H9 (cell line): ENCODE results near the gene PPP2R3C. TPM values are rescaled to one million over a fixed set of nuclear protein-coding genes. Genes with fewer than 3 reads are reported as not detected.

Source experiments
- DNase-seq: peaks from one replicate; pipeline ENCODE4 v3.0.0-alpha.2; 2017
- H2AFZ ChIP-seq: one replicate; pipeline ENCODE4 v1.6.1; 2013; ENCODE audit warnings: mild to moderate bottlenecking, low read length, control low read depth, moderate library complexity
- H2AK5ac ChIP-seq: 2 replicates; pipeline ENCODE4 v1.6.1; 2013; ENCODE audit warnings: low read length, control low read depth, mixed read lengths; ENCODE audit not compliant: insufficient read length
- H2BK120ac ChIP-seq: one replicate; pipeline ENCODE4 v1.6.1; 2013; ENCODE audit warnings: low read depth, mild to moderate bottlenecking, low read length, control low read depth, inconsistent platforms; ENCODE audit not compliant: poor library complexity, severe bottlenecking
- H2BK12ac ChIP-seq: 2 replicates; pipeline ENCODE4 v1.6.1; 2013; ENCODE audit warnings: low read length, control low read depth, mixed read lengths, low read depth; ENCODE audit not compliant: insufficient read length
- H2BK15ac ChIP-seq: 2 replicates; pipeline ENCODE4 v1.6.1; 2013; ENCODE audit warnings: low read depth, low read length, control low read depth
- H2BK20ac ChIP-seq: one replicate; pipeline ENCODE4 v1.6.1; 2013; ENCODE audit warnings: low read depth, mild to moderate bottlenecking, low read length, control low read depth, inconsistent platforms; ENCODE audit not compliant: poor library complexity, severe bottlenecking
- H2BK5ac ChIP-seq: 2 replicates; pipeline ENCODE4 v1.6.1; 2013; ENCODE audit warnings: low read length, control low read depth, mixed read lengths; ENCODE audit not compliant: insufficient read length
- H3K14ac ChIP-seq: 2 replicates; pipeline ENCODE4 v1.6.1; 2013; ENCODE audit warnings: low read length, control low read depth; ENCODE audit not compliant: insufficient read depth
- H3K18ac ChIP-seq: 2 replicates; pipeline ENCODE4 v1.6.1; 2013; ENCODE audit warnings: low read depth, mild to moderate bottlenecking, mixed read lengths, low read length, control low read depth; ENCODE audit not compliant: insufficient read length
- H3K23ac ChIP-seq: 2 replicates; pipeline ENCODE4 v1.6.1; 2013; ENCODE audit warnings: low read length, control low read depth, mixed read lengths, low read depth; ENCODE audit not compliant: insufficient read length
- H3K23me2 ChIP-seq: 2 replicates; pipeline ENCODE4 v1.6.1; 2013; ENCODE audit warnings: low read depth, mild to moderate bottlenecking, mixed read lengths, low read length, control low read depth; ENCODE audit not compliant: insufficient read length, poor library complexity, severe bottlenecking
- H3K27ac ChIP-seq: 2 replicates; pipeline ENCODE4 v1.5.1; 2013; ENCODE audit warnings: low read length, control low read depth, mixed read lengths, low read depth; ENCODE audit not compliant: insufficient read length
- H3K27me3 ChIP-seq: 2 replicates; pipeline ENCODE4 v1.6.1; 2013; ENCODE audit warnings: low read length, control low read depth, inconsistent platforms; ENCODE audit not compliant: insufficient read depth
- H3K4ac ChIP-seq: 2 replicates; pipeline ENCODE4 v1.6.1; 2013; ENCODE audit warnings: low read depth, mild to moderate bottlenecking, control low read depth, inconsistent platforms, low read length, moderate library complexity
- H3K4me1 ChIP-seq: 2 replicates; pipeline ENCODE4 v1.6.1; 2013; ENCODE audit warnings: low read length, control low read depth, inconsistent platforms; ENCODE audit not compliant: insufficient read depth
- H3K4me2 ChIP-seq: 2 replicates; pipeline ENCODE4 v1.6.1; 2013; ENCODE audit warnings: low read length, control low read depth, mixed read lengths; ENCODE audit not compliant: insufficient read length, insufficient read depth
- H3K56ac ChIP-seq: 2 replicates; pipeline ENCODE4 v1.6.1; 2013; ENCODE audit warnings: low read depth, mild to moderate bottlenecking, mixed read lengths, low read length, control low read depth; ENCODE audit not compliant: insufficient read length
- H3K79me1 ChIP-seq: 2 replicates; pipeline ENCODE4 v1.6.1; 2013; ENCODE audit warnings: low read depth, mild to moderate bottlenecking, moderate library complexity, low read length, control low read depth, inconsistent platforms; ENCODE audit not compliant: insufficient read depth, poor library complexity, severe bottlenecking
- H3K79me2 ChIP-seq: 2 replicates; pipeline ENCODE4 v1.6.1; 2013; ENCODE audit warnings: low read length, control low read depth, inconsistent platforms; ENCODE audit not compliant: insufficient read depth
- H3K9ac ChIP-seq: 2 replicates; pipeline ENCODE4 v1.6.1; 2013; ENCODE audit warnings: low read length, control low read depth, mixed read lengths; ENCODE audit not compliant: insufficient read length; ENCODE audit errors: extremely low read depth
- H3K9me3 ChIP-seq: one replicate; pipeline ENCODE4 v1.6.1; 2013; ENCODE audit warnings: low read depth, low read length, inconsistent platforms; ENCODE audit not compliant: control insufficient read depth
- H3T11ph ChIP-seq: one replicate; pipeline ENCODE4 v1.6.1; 2013; ENCODE audit warnings: mild to moderate bottlenecking, low read length, control low read depth, inconsistent platforms
- H4K20me1 ChIP-seq: one replicate; pipeline ENCODE4 v1.6.1; 2013; ENCODE audit not compliant: control insufficient read depth, insufficient read length, insufficient read depth
- H4K5ac ChIP-seq: 2 replicates; pipeline ENCODE4 v1.6.1; 2013; ENCODE audit warnings: low read depth, mild to moderate bottlenecking, mixed read lengths, low read length, control low read depth; ENCODE audit not compliant: insufficient read length
- H4K8ac ChIP-seq: replicated peaks from 2 replicates; pipeline ENCODE4 v1.6.1; 2013; ENCODE audit warnings: low read length, control low read depth, mixed read lengths, low read depth; ENCODE audit not compliant: insufficient read length
- H4K91ac ChIP-seq: 2 replicates; pipeline ENCODE4 v1.6.1; 2013; ENCODE audit warnings: low read depth, mild to moderate bottlenecking, moderate library complexity, mixed read lengths, low read length, control low read depth; ENCODE audit not compliant: insufficient read length
- H3K27ac Mint-ChIP-seq, 3 experiments: 2 replicates in 2 of 3; 3 replicates in 1 of 3; pipeline ENCODE4 v1.8.0; 2020 to 2021; ENCODE audit warnings: mixed read lengths in 3 of 3, mild to moderate bottlenecking in 1 of 3, moderate library complexity in 1 of 3
- H3K27me3 Mint-ChIP-seq: 2 replicates; pipeline ENCODE4 v1.8.0; 2021; ENCODE audit warnings: low read depth, mild to moderate bottlenecking, moderate library complexity, mixed read lengths
- H3K36me3 Mint-ChIP-seq, 3 experiments: 2 replicates in 2 of 3; 3 replicates in 1 of 3; pipeline ENCODE4 v1.8.0; 2020 to 2021; ENCODE audit warnings: low read depth in 3 of 3, mixed read lengths in 3 of 3; ENCODE audit not compliant: insufficient read depth in 1 of 3
- H3K4me1 Mint-ChIP-seq, 2 experiments: 2 replicates each; pipeline ENCODE4 v1.8.0; 2020; ENCODE audit warnings: mixed read lengths in 2 of 2
- H3K4me3 Mint-ChIP-seq, 2 experiments: 2 replicates in 1 of 2; 3 replicates in 1 of 2; pipeline ENCODE4 v1.8.0; 2020 to 2021; ENCODE audit warnings: mild to moderate bottlenecking in 2 of 2, mixed read lengths in 2 of 2, moderate library complexity in 1 of 2
- H3K9me3 Mint-ChIP-seq, 2 experiments: 2 replicates in 1 of 2; 3 replicates in 1 of 2; pipeline ENCODE4 v1.8.0; 2020; ENCODE audit warnings: mild to moderate bottlenecking in 2 of 2, mixed read lengths in 2 of 2, moderate library complexity in 1 of 2
- CTCF ChIP-seq: fragments of 200-600 bp; sonication (generic); conservative IDR thresholded peaks from 3 replicates; pipeline ENCODE4 v1.8.0; 2021; ENCODE audit warnings: antibody characterized with exemption, mild to moderate bottlenecking
- WGBS: extraction: QIAGEN DNeasy Blood & Tissue Kit; methylation state at CpG from one replicate; pipeline ENCODE4 v1.1.7; 2013; ENCODE audit warnings: missing lambda C conversion rate, low lambda C conversion rate, mixed read lengths; ENCODE audit not compliant: insufficient read length; ENCODE audit errors: extremely low coverage; 5-methylcytosine and 5-hydroxymethylcytosine counted together
- total RNA-seq: library from RNA; stranded (reverse); gene quantifications from 2 replicates; pipeline ENCODE4 v1.2.1, GENCODE V29; 2021

PPP2R3C gene
- total RNA-seq, 1 experiment from 2014 or later, result 51.1 TPM

- Histone ChIP-seq H3K9me3 (no peaks in the 10 kb centered on the region), H4K8ac (no peak overlapping the region), H4K5ac (no peak overlapping the region), H3K9ac (no peak overlapping the region), H2AK5ac (no peak overlapping the region), H3K79me2 (no peaks in the 10 kb centered on the region), H3K79me1 (no peaks in the 10 kb centered on the region), H4K20me1 (no peaks in the 10 kb centered on the region), H2BK20ac (no peak overlapping the region), H3K4me1 (no peaks in the 10 kb centered on the region; the same call in 1 of the 2 replicates), H3T11ph (no peak overlapping the region), H2BK15ac (no peak overlapping the region), H2AFZ (no peak overlapping the region), H3K27me3 (no peaks in the 10 kb centered on the region), H3K4me2 (no peak overlapping the region), H3K23ac (no peak overlapping the region), H3K27ac (no peak overlapping the region), H3K23me2 (peaks cover 3% of the 10 kb centered on the region), H2BK12ac (no peak overlapping the region), H4K91ac (no peak overlapping the region), H3K4ac (no peak overlapping the region), H2BK120ac (no peak overlapping the region), H2BK5ac (no peak overlapping the region), H3K18ac (no peak overlapping the region), H3K56ac (no peak overlapping the region), H3K14ac (no peak overlapping the region)
- no peaks in the 10 kb centered on the region for H3K9me3 Mint-ChIP-seq
- H3K4me3 Mint-ChIP-seq, result no peak overlapping the region
- no CpG with 5 or more reads among the region's 1 CpG for WGBS
- TF ChIP-seq CTCF, result no peak
- DNase-seq, result no peak
- peaks cover 10 to 12% of the 10 kb centered on the region in 2 experiments for H3K4me1 Mint-ChIP-seq
- H3K36me3 Mint-ChIP-seq, result peaks cover 7 to 25% (median 20%) of the 10 kb centered on the region in 3 experiments; a peak in 6 of 7 replicates
- no peaks in the 10 kb centered on the region; the same call in 1 of the 2 replicates for H3K27me3 Mint-ChIP-seq
- peak overlapping the region in 1 of 3 experiments; percentile 47; a peak in 1 of 7 replicates for H3K27ac Mint-ChIP-seq
Observed at GRCh38 chr14:35050652-35051051, 71.1 kb downstream of the PPP2R3C start.
